PFSK-1 (cell line): ENCODE data around the gene EEF1AKMT3.

Experiments
- FOXP2 ChIP-seq: optimal IDR thresholded peaks from 2 replicates; pipeline ENCODE3; 2011; ENCODE audit warnings: borderline replicate concordance, control low read depth, inconsistent platforms; ENCODE audit not compliant: insufficient read depth; ENCODE audit errors: extremely low read length, extremely low read depth
- POLR2AphosphoS5 ChIP-seq: IDR thresholded peaks from 2 replicates; pipeline ENCODE4 v1.6.1; 2012; ENCODE audit warnings: low read depth, mild to moderate bottlenecking, control low read depth, low read length, moderate library complexity
- SIN3A ChIP-seq: IDR thresholded peaks from 2 replicates; pipeline ENCODE4 v1.6.1; 2012; ENCODE audit warnings: mild to moderate bottlenecking, low read length, moderate library complexity, borderline replicate concordance; ENCODE audit not compliant: insufficient read depth
- TAF1 ChIP-seq: IDR thresholded peaks from 2 replicates; pipeline ENCODE4 v1.6.1; 2012; ENCODE audit warnings: low read length, control low read depth, borderline replicate concordance; ENCODE audit not compliant: insufficient read depth
- TF ChIP-seq, protein P1 (sequence below), 2 experiments: IDR thresholded peaks; 2 replicates each; pipeline versions ENCODE4 v1.6.1 to v1.8.0; 2011 to 2012; ENCODE audit warnings: low read depth in 2 of 2, low read length in 2 of 2, control low read depth in 1 of 2, inconsistent platforms in 1 of 2, mild to moderate bottlenecking in 1 of 2, moderate library complexity in 1 of 2; ENCODE audit not compliant: insufficient read depth in 1 of 2

The EEF1AKMT3 gene

DNA sequence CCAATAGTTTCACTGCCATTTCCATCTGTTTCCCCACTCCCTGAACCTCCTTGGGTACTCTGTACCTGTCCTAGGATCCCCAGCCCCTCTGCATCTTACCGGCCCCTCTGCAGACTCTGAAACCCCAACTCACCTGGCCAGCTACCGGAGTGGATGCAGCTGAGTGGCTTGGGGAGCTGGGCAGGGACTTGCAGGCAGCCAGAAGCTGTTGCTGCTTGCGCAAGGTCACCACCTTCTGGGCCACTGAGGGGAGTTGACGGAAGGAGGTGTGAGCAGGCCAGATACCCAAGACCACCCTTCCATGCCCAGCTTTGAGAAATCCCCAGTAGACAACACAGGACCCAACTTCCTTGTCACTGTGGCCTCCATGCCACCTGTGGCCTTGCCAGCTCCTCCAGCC is 40.1 kb upstream of the EEF1AKMT3 start:
- TF ChIP-seq, protein P1, sequence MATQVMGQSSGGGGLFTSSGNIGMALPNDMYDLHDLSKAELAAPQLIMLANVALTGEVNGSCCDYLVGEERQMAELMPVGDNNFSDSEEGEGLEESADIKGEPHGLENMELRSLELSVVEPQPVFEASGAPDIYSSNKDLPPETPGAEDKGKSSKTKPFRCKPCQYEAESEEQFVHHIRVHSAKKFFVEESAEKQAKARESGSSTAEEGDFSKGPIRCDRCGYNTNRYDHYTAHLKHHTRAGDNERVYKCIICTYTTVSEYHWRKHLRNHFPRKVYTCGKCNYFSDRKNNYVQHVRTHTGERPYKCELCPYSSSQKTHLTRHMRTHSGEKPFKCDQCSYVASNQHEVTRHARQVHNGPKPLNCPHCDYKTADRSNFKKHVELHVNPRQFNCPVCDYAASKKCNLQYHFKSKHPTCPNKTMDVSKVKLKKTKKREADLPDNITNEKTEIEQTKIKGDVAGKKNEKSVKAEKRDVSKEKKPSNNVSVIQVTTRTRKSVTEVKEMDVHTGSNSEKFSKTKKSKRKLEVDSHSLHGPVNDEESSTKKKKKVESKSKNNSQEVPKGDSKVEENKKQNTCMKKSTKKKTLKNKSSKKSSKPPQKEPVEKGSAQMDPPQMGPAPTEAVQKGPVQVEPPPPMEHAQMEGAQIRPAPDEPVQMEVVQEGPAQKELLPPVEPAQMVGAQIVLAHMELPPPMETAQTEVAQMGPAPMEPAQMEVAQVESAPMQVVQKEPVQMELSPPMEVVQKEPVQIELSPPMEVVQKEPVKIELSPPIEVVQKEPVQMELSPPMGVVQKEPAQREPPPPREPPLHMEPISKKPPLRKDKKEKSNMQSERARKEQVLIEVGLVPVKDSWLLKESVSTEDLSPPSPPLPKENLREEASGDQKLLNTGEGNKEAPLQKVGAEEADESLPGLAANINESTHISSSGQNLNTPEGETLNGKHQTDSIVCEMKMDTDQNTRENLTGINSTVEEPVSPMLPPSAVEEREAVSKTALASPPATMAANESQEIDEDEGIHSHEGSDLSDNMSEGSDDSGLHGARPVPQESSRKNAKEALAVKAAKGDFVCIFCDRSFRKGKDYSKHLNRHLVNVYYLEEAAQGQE (IDR thresholded peaks at IDR 0.05; ENCODE audit: insufficient read depth in 1 of 2, low read depth in 2 of 2, low read length in 2 of 2), result no peak
- TF ChIP-seq FOXP2, result no peak
- TF ChIP-seq SIN3A, result no peak
- TF ChIP-seq TAF1, result no peak
- no peak for TF ChIP-seq POLR2AphosphoS5

DNA sequence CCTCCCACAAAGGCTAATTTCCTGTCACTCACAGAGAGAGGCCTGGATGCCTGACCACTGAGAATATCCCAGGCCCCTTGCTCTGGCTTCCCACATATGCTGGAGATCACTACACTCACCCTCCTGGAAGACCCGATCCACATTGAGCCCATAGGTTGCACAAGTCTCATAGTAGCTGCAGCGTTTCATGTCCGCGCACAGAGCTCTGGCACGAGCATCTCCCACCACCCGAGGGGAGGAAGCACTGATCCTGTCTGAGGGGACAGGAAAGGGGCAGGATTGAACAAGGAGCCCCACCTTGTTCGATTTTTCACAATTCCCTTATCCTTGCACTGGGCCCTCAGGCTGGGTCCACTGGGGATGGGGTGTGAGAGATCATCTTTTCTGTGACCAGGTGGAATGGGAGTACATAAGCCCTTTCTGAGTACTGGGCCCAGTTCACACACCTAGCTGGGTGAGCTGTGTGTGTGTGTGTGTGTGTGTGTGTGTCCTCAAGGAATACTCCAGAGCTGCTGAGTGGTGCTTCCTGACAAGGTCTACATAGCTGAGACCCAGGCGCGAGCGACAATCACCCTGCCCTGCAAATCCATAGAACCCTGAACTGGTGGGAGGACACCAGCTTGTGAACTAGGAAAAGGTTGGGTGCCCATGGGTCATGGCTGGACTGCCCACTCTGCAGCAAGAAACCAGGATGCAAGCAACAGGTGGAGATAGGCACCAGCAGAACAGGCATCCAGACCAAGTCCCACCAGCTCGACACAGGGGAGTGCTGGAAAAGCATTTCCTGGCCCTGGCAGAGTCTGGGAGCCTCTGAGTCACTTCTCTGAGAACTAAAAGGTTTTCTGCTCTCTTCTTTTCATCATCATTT is 39.5 kb upstream of the EEF1AKMT3 start:
- TF ChIP-seq POLR2AphosphoS5 (no peak), TAF1 (no peak), SIN3A (no peak), FOXP2 (no peak)
- TF ChIP-seq, protein P1 (IDR thresholded peaks at IDR 0.05; ENCODE audit: insufficient read depth in 1 of 2, low read depth in 2 of 2, low read length in 2 of 2), result no peak

DNA sequence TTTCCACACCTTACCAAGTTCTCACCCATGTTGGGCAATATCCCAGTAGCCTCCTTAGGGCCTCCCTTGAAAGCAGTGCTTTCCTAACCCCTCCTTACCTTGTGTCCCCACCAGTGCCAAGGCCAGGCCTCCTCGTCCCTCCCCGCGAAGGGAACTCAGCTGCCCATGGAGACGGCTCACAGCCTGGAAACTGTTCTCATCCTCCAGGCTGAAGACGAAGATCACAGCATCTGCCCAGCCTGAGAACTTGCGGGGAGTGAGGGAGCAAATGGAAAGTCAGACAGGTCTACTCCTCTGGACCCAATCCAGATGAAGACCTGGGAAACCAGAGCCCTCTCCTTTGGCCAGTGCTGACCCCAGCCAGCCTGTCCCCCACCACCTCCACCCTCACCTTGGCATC is 38.5 kb upstream of the EEF1AKMT3 start:
- TF ChIP-seq SIN3A (no peak), FOXP2 (no peak)

DNA sequence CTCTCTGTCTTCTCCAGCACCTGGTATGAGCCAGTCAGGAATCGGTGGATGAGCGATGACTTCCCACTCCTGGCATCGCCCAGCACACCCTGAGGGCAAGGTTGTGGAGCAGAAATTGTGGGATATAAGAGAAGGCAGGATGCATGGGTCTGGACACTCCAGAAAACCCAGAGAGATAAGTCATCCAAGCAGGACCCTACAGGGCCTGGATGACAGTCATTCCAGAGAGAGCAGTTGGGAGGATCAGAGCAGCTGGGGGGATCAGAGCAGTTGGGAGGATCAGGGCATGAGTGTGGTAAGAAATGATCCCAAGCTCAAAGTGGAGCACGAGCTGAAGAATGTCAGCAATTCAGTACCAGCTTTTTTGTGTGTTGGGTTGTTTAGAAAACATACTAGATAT is 37.8 kb upstream of the EEF1AKMT3 start:
- TF ChIP-seq TAF1, result no peak
- TF ChIP-seq, protein P1 (IDR thresholded peaks at IDR 0.05; ENCODE audit: insufficient read depth in 1 of 2, low read depth in 2 of 2, low read length in 2 of 2), result no peak

DNA sequence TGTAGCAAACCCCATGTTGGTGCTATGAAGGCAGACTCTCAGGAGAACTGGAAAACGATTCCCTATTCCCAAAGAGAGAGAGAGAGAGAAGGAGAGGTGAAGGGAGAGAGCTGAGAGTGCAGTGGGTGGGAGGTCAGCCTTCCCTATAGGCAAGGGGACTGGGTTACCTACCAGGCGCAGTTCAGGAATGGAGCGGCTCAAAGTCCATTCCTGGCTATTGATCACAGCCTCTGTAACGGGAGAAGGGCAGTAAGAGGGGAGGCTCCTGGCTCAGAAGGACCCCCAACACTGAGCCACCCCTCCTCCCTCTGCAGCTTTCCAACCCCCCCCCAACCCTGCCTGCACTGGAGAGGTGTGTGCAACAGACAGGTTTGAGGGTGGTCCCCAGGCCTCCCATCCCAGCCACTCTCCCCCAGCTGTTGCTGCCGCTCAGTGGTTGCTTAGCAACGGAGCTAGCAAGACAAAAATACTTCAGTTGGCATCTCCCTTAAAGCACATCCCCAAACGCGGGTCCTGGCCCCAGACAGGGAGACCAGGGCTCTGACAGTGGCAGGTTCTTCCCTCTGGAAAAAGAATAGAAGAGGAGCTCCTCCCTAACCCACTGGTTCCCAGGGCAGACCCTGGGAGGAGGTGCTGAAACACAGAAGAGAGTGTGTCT is 37.1 kb upstream of the EEF1AKMT3 start:
- no peak for TF ChIP-seq SIN3A
- TF ChIP-seq, protein P1 (IDR thresholded peaks at IDR 0.05; ENCODE audit: insufficient read depth in 1 of 2, low read depth in 2 of 2, low read length in 2 of 2), result no peak
- TF ChIP-seq POLR2AphosphoS5, result no peak
- no peak for TF ChIP-seq TAF1
- no peak for TF ChIP-seq FOXP2
